PFSK-1 (cell line): ENCODE data around the gene TRAM2.

Experiments used
- POLR2AphosphoS5 ChIP-seq: IDR thresholded peaks from 2 replicates; pipeline ENCODE4 v1.6.1; 2012; ENCODE audit warnings: low read depth, mild to moderate bottlenecking, control low read depth, low read length, moderate library complexity
- SIN3A ChIP-seq: IDR thresholded peaks from 2 replicates; pipeline ENCODE4 v1.6.1; 2012; ENCODE audit warnings: mild to moderate bottlenecking, low read length, moderate library complexity, borderline replicate concordance; ENCODE audit not compliant: insufficient read depth
- TAF1 ChIP-seq: IDR thresholded peaks from 2 replicates; pipeline ENCODE4 v1.6.1; 2012; ENCODE audit warnings: low read length, control low read depth, borderline replicate concordance; ENCODE audit not compliant: insufficient read depth

DNA sequence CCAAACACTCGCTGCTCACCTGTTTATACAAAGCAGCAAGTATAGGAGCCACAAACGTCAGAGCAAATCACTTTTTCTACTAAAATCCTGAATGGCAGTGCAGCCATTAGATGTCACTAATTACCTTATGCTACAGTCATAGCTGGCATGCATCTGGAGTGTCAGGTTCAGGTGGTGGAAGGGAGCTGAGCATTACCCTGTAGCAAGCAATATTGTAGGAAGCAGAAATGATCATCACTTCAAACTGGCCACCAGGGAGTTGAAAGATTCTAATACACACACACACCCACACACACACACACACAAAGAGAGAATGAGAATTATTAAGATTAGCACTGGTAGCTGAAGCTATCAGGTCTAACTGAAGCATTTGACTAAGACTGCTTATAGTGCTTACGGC is 80.9 kb downstream of the TRAM2 start:
- TF ChIP-seq POLR2AphosphoS5, result no peak
- no peak for TF ChIP-seq TAF1
- no peak for TF ChIP-seq SIN3A
